ENCODE measurements around the gene ERAL1. TPM values are rescaled to one million over a fixed set of nuclear protein-coding genes. Genes with fewer than 3 reads are reported as not detected.

Gene ERAL1
- total and polyA plus RNA-seq, 2 of the 13 experiments (the other 11 are each of a cell fraction or from before 2014, with no cell fraction given): 46.9 to 72.2 TPM

- TF ChIP-seq ZNF609 (CRISPR knock-in tag; IDR thresholded peaks at IDR 0.05; ENCODE audit: borderline replicate concordance): no peak
- no peak for TF ChIP-seq CHD2 (IDR thresholded peaks at IDR 0.05; ENCODE audit: low read depth, low read length)
- TF ChIP-seq ELK4 (CRISPR knock-in tag; IDR thresholded peaks at IDR 0.05; ENCODE audit: borderline replicate concordance): no peak
- no peak for TF ChIP-seq ZNF431 (CRISPR knock-in tag; IDR thresholded peaks at IDR 0.05; ENCODE audit: borderline replicate concordance, low read depth)
- no peak for TF ChIP-seq ZNF264 (CRISPR knock-in tag; IDR thresholded peaks at IDR 0.05)
- no peak for TF ChIP-seq MYNN (CRISPR knock-in tag; IDR thresholded peaks at IDR 0.05; ENCODE audit: low read depth)
- no peak for TF ChIP-seq ZNF766 (CRISPR knock-in tag; IDR thresholded peaks at IDR 0.05; ENCODE audit: borderline replicate concordance)
- no peak for TF ChIP-seq NKX3-1 (CRISPR knock-in tag; IDR thresholded peaks at IDR 0.05)
- no peak for TF ChIP-seq ZKSCAN1 (IDR thresholded peaks at IDR 0.05; ENCODE audit: low read length)
These were observed 37.2 kb downstream of the ERAL1 start (continued) for GRCh38 chr17:28892024-28892423.

Measured in HepG2 (cell line).